Nephron (organoid): ENCODE data around the gene RNASEH2A.

ENCODE experiments used
- H3K27ac Mint-ChIP-seq, 3 experiments: 2 replicates each; pipeline ENCODE4 v1.8.0; 2020; ENCODE audit warnings: mixed read lengths in 3 of 3, mild to moderate bottlenecking in 2 of 3, moderate library complexity in 1 of 3
- H3K27me3 Mint-ChIP-seq: 2 replicates; pipeline ENCODE4 v1.8.0; 2021; ENCODE audit warnings: low read depth, mild to moderate bottlenecking, moderate library complexity, mixed read lengths
- H3K36me3 Mint-ChIP-seq: 2 replicates; pipeline ENCODE4 v1.8.0; 2020; ENCODE audit warnings: low read depth, mixed read lengths
- H3K4me1 Mint-ChIP-seq: 2 replicates; pipeline ENCODE4 v1.8.0; 2020; ENCODE audit warnings: mixed read lengths
- H3K4me3 Mint-ChIP-seq, 3 experiments: 2 replicates each; pipeline ENCODE4 v1.8.0; 2020; ENCODE audit warnings: mild to moderate bottlenecking in 3 of 3, mixed read lengths in 3 of 3, moderate library complexity in 2 of 3
- H3K9me3 Mint-ChIP-seq: 2 replicates; pipeline ENCODE4 v1.8.0; 2020; ENCODE audit warnings: mixed read lengths
- CTCF ChIP-seq, 3 experiments: fragments of 200-600 bp; sonication (generic); IDR thresholded peaks; one replicate each; pipeline ENCODE4 v1.5.0; 2021; ENCODE audit warnings: antibody characterized with exemption in 3 of 3; ENCODE audit not compliant: unreplicated experiment in 3 of 3

Gene RNASEH2A

GRCh38 chr19:12800466-12800770 lies 6.0 kb upstream of the RNASEH2A start:
- H3K27me3 Mint-ChIP-seq: no peaks in the 10 kb centered on the region
- peaks cover 13% of the 10 kb centered on the region for H3K36me3 Mint-ChIP-seq
- H3K4me3 Mint-ChIP-seq: peak overlapping the region; percentile 78 to 92 (median 89)
- H3K9me3 Mint-ChIP-seq: no peaks in the 10 kb centered on the region
- TF ChIP-seq CTCF (IDR thresholded peaks at IDR 0.05; ENCODE audit: unreplicated experiment in 3 of 3): no peak
- peaks cover 24% of the 10 kb centered on the region for H3K4me1 Mint-ChIP-seq
- H3K27ac Mint-ChIP-seq: peak overlapping the region; percentile 35 to 72 (median 68)

GRCh38 chr19:12800923-12801465 lies 5.4 kb upstream of the RNASEH2A start:
- Mint-ChIP-seq H3K4me1 (peaks cover 21% of the 10 kb centered on the region), H3K27me3 (no peaks in the 10 kb centered on the region), H3K36me3 (peaks cover 13% of the 10 kb centered on the region), H3K4me3 (peak overlapping the region; percentile 78 to 92 (median 89)), H3K9me3 (no peaks in the 10 kb centered on the region), H3K27ac (peak overlapping the region; percentile 35 to 72 (median 68))
- no peak for TF ChIP-seq CTCF (IDR thresholded peaks at IDR 0.05; ENCODE audit: unreplicated experiment in 3 of 3)

GRCh38 chr19:12801466-12802266 lies 4.7 kb upstream of the RNASEH2A start, which contains the start of the genes PRDX2 and THSD8:
Gene PRDX2, minus strand, starts transcription at chr19:12801800. Its CDS starts 539 bp downstream, at chr19:12801261.
Gene THSD8, plus strand, starts transcription at chr19:12802069. Its CDS starts 3 bp downstream, at chr19:12802072.
- no peak for TF ChIP-seq CTCF (IDR thresholded peaks at IDR 0.05; ENCODE audit: unreplicated experiment in 3 of 3)
- H3K9me3 Mint-ChIP-seq: no peaks in the 10 kb centered on the region
- peaks cover 9% of the 10 kb centered on the region for H3K36me3 Mint-ChIP-seq
- H3K27ac Mint-ChIP-seq: peak within 1 kb of the TSS; percentile 35 to 72 (median 68)
- H3K4me1 Mint-ChIP-seq: peaks cover 22% of the 10 kb centered on the region
- H3K4me3 Mint-ChIP-seq: peak within 1 kb of the TSS; percentile 78 to 92 (median 89)
- H3K27me3 Mint-ChIP-seq: no peaks in the 10 kb centered on the region

GRCh38 chr19:12802267-12803106 lies 3.9 kb upstream of the RNASEH2A start:
- no peak for TF ChIP-seq CTCF (IDR thresholded peaks at IDR 0.05; ENCODE audit: unreplicated experiment in 3 of 3)
- H3K4me3 Mint-ChIP-seq: peak overlapping the region; percentile 78 to 92 (median 89)

GRCh38 chr19:12804051-12804450 lies 2.3 kb upstream of the RNASEH2A start:
- Mint-ChIP-seq H3K4me3 (peak overlapping the region in 2 of 3 experiments; percentile 29 to 53), H3K27me3 (no peaks in the 10 kb centered on the region), H3K4me1 (peaks cover 24% of the 10 kb centered on the region), H3K9me3 (no peaks in the 10 kb centered on the region), H3K27ac (no peak overlapping the region), H3K36me3 (peaks cover 5% of the 10 kb centered on the region)
- TF ChIP-seq CTCF (IDR thresholded peaks at IDR 0.05; ENCODE audit: unreplicated experiment in 3 of 3): no peak

More at GRCh38 chr19:12802267-12803106, 3.9 kb upstream of the RNASEH2A start:
- H3K36me3 Mint-ChIP-seq: peaks cover 5% of the 10 kb centered on the region
- H3K4me1 Mint-ChIP-seq: peaks cover 24% of the 10 kb centered on the region
- no peaks in the 10 kb centered on the region for H3K9me3 Mint-ChIP-seq
- peak overlapping the region in 2 of 3 experiments; percentile 53 to 63 for H3K27ac Mint-ChIP-seq
- no peaks in the 10 kb centered on the region for H3K27me3 Mint-ChIP-seq
